Activated CD4-positive, alpha-beta memory T cell treated with anti-CD3 and anti-CD28 coated beads for 36 hours (primary cell): ENCODE measurements around the gene ADPGK. TPM values are rescaled to one million over a fixed set of nuclear protein-coding genes. Genes with fewer than 3 reads are reported as not detected.

Source experiments
- CTCF ChIA-PET: fragments of 350-600 bp; sonication (Branson Sonifier 250); formaldehyde crosslinking; loops from one replicate; lab custom pipeline; 2021; ENCODE audit warnings: antibody characterized with exemption, inconsistent platforms; lab: Charles Lee
- POLR2A ChIA-PET: fragments of 350-600 bp; sonication (Branson Sonifier 250); formaldehyde crosslinking; loops from one replicate; lab custom pipeline; 2021; ENCODE audit warnings: antibody characterized with exemption; lab: Charles Lee
- DNase-seq: peaks from one replicate; pipeline ENCODE4 v3.0.0-alpha.2; 2020
- H3K27ac Mint-ChIP-seq: one replicate; pipeline ENCODE4 v1.8.0; 2021; ENCODE audit warnings: mixed read lengths
- H3K27me3 Mint-ChIP-seq: one replicate; pipeline ENCODE4 v1.8.0; 2021; ENCODE audit warnings: mixed read lengths
- H3K36me3 Mint-ChIP-seq: one replicate; pipeline ENCODE4 v1.8.0; 2021; ENCODE audit warnings: mixed read lengths
- H3K4me1 Mint-ChIP-seq: one replicate; pipeline ENCODE4 v1.8.0; 2021; ENCODE audit warnings: low read depth, mixed read lengths
- H3K4me3 Mint-ChIP-seq: one replicate; pipeline ENCODE4 v1.8.0; 2021; ENCODE audit warnings: mild to moderate bottlenecking, mixed read lengths
- H3K9me3 Mint-ChIP-seq: one replicate; pipeline ENCODE4 v1.8.0; 2021; ENCODE audit warnings: mixed read lengths
- intact Hi-C: fragments of 100-400 bp; cut with micrococcal nuclease; formaldehyde crosslinking; loops from one replicate; pipeline ENCODE4 v1.15.1; 2023
- total RNA-seq, 2 experiments: library from RNA; stranded (reverse); gene quantifications; one replicate each; pipeline ENCODE4 v1.2.3, GENCODE V29; 2021

ADPGK gene
- total RNA-seq, 2 experiments from 2014 or later = 60.9 to 61.5 TPM

DNA sequence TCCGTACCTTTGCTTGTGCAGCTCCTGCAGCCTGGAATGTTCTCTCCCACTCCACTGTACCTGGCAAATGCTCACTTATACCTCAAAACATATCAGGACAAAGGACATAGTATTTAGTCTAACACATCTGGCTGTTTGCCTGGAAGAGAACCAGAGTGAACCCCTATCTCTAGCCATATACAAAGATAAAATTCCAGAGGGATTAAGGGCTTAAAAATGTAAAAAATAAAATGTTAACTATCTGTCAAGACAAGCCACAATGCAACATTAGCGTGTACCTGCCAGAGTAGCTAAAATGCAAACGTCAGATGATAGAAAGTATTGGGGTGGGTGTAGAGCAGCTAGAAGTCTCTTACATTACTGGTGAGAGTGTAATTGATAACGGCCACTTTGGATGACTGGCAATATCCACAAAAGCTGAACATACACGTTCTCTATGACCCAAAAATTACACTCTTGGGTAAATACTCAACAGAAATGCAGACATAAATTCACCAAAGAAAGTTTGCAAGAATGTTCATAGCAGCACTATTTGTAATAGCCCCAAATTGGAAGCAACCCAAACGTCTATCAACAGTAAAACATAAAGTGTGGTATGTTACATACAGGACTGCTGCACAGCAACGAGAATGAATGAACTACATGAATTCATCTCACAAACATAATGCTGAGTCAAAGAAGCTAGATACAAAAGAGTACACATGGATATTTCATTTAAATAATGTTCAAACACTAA, 18.2 kb upstream of the ADPGK start:
- CTCF ChIA-PET = no interaction called here
- POLR2A ChIA-PET = no interaction called here
- no peak for DNase-seq
- H3K4me3 Mint-ChIP-seq = no peak overlapping the region
- H3K4me1 Mint-ChIP-seq = no peaks in the 10 kb centered on the region
- no peak overlapping the region for H3K27ac Mint-ChIP-seq
- H3K27me3 Mint-ChIP-seq = peaks cover 21% of the 10 kb centered on the region
- H3K36me3 Mint-ChIP-seq = no peaks in the 10 kb centered on the region
- H3K9me3 Mint-ChIP-seq = no peaks in the 10 kb centered on the region
- intact Hi-C loops = no loop called here

GRCh38 chr15:72800833-72801481, 17.4 kb upstream of the ADPGK start:
- ChIA-PET CTCF (no interaction called here), POLR2A (no interaction called here)
- H3K4me1 Mint-ChIP-seq = peaks cover 5% of the 10 kb centered on the region
- H3K27ac Mint-ChIP-seq = no peak overlapping the region
- no peaks in the 10 kb centered on the region for H3K9me3 Mint-ChIP-seq
- no peak overlapping the region for H3K4me3 Mint-ChIP-seq
- intact Hi-C loops = no loop called here
- peaks cover 23% of the 10 kb centered on the region for H3K27me3 Mint-ChIP-seq
- no peak for DNase-seq
- no peaks in the 10 kb centered on the region for H3K36me3 Mint-ChIP-seq

- intact Hi-C loops = no loop called here
- H3K27me3 Mint-ChIP-seq = peaks cover 24% of the 10 kb centered on the region
Measured at GRCh38 chr15:72797834-72798233, 14.3 kb upstream of the ADPGK start.

DNA sequence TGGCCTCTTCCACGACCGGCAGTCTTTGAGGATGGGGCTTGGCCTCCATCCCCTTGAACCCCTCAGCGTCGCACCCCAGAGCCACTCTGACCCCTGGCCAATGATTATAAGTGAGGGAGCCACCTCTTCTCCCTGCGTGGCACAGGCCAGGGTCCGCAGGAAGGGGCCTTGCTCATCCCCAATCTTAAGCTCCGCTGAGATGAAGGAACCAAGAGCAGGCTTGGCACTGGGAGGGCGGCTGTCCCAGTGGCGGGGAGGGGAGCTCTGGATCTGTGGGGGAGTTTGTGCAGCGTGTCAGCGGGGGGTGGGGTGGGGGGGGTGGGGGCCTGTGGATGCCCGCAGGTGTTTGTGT, 13.8 kb upstream of the ADPGK start:
- ChIA-PET POLR2A (interaction anchor here (0.6 kb wide), 1 partner anchor 72 kb away, joined by 3 read pairs; no protein-coding TSS in a partner anchor), CTCF (interaction anchor here (0.8 to 5.6 kb wide), 4 partner anchors 12 to 284 kb away, joined by 3 to 41 read pairs (median 4); partner anchors contain the start of gene ADPGK)
- Mint-ChIP-seq H3K4me3 (peak overlapping the region; percentile 71), H3K27me3 (peaks cover 24% of the 10 kb centered on the region), H3K36me3 (no peaks in the 10 kb centered on the region), H3K9me3 (no peaks in the 10 kb centered on the region), H3K27ac (no peak overlapping the region), H3K4me1 (peaks cover 11% of the 10 kb centered on the region)
- intact Hi-C loops = no loop called here
- no peak for DNase-seq

More at GRCh38 chr15:72797834-72798233, 14.3 kb upstream of the ADPGK start:
- H3K36me3 Mint-ChIP-seq = no peaks in the 10 kb centered on the region
- H3K9me3 Mint-ChIP-seq = no peaks in the 10 kb centered on the region
- ChIA-PET CTCF (interaction anchor here (0.8 to 5.6 kb wide), 4 partner anchors 12 to 284 kb away, joined by 3 to 41 read pairs (median 4); partner anchors contain the start of gene ADPGK), POLR2A (interaction anchor here (0.6 kb wide), 1 partner anchor 71 kb away, joined by 3 read pairs; no protein-coding TSS in a partner anchor)
- no peak overlapping the region for H3K4me3 Mint-ChIP-seq
- DNase-seq = no peak
- H3K4me1 Mint-ChIP-seq = peaks cover 11% of the 10 kb centered on the region
- no peak overlapping the region for H3K27ac Mint-ChIP-seq

DNA sequence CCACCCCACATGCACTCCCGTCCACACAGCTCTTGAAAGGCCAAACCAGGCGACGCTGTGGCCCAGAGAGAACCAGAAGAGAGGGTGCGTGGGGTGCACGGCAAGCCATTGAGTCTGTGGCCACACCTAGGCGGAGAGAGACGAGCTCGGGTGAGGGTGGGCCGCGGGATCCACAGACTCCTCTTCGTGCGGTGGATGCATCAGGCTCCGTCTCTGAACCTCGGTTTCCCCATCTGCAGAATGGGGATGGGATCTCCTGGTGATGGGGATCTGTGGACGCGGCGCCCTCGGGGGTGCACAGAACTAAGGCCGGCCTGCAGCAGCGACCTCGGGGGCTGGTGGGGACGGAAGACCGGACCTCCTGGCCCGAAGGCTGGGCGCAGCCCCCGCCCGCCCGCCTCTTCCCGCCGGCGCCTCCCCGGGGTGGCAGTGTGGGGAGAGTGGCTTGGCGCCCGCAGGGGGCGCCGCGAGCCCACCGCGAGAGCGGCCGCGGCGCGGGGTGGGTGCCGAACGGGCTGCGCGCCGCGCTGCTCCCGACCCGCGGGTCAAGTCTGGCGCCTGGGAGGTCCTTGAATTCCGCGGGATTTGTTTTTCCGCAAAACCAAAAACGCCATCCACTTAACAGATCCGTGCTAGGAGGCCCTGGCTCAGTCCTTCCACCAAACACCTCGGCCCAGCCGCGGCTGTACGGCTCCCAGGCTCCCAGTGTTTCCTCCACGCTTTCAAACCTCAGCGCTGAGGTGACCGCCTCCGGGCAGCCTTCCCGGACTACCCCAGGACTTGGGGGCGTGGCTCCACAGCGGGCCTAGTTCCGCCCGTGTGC, 13.2 kb upstream of the ADPGK start:
- peaks cover 11% of the 10 kb centered on the region for H3K4me1 Mint-ChIP-seq
- no peak overlapping the region for H3K27ac Mint-ChIP-seq
- H3K9me3 Mint-ChIP-seq = no peaks in the 10 kb centered on the region
- intact Hi-C loops = loop anchor here (1.0 kb wide), 1 partner anchor 285 kb away; no protein-coding TSS in a partner anchor
- DNase-seq = peak; percentile 49
- POLR2A ChIA-PET = no interaction called here
- CTCF ChIA-PET = interaction anchor here (0.9 to 5.6 kb wide), 4 partner anchors 11 to 286 kb away, joined by 3 to 41 read pairs (median 4); partner anchors contain the start of gene ADPGK
- H3K4me3 Mint-ChIP-seq = peak overlapping the region; percentile 71
- peaks cover 20% of the 10 kb centered on the region for H3K27me3 Mint-ChIP-seq
- no peaks in the 10 kb centered on the region for H3K36me3 Mint-ChIP-seq

- CTCF ChIA-PET = interaction anchor here (1.0 to 5.6 kb wide), 3 partner anchors 11 to 286 kb away, joined by 3 to 41 read pairs (median 3); partner anchors contain the start of gene ADPGK
- peak overlapping the region; percentile 59 for H3K4me3 Mint-ChIP-seq
- no peaks in the 10 kb centered on the region for H3K9me3 Mint-ChIP-seq
- peaks cover 11% of the 10 kb centered on the region for H3K4me1 Mint-ChIP-seq
- no peaks in the 10 kb centered on the region for H3K36me3 Mint-ChIP-seq
- intact Hi-C loops = loop anchor here (1.0 kb wide), 1 partner anchor 285 kb away; no protein-coding TSS in a partner anchor
- H3K27ac Mint-ChIP-seq = no peak overlapping the region
- POLR2A ChIA-PET = no interaction called here
- DNase-seq = no peak
- H3K27me3 Mint-ChIP-seq = peaks cover 14% of the 10 kb centered on the region
Measured at GRCh38 chr15:72796210-72796514, 12.6 kb upstream of the ADPGK start.

DNA sequence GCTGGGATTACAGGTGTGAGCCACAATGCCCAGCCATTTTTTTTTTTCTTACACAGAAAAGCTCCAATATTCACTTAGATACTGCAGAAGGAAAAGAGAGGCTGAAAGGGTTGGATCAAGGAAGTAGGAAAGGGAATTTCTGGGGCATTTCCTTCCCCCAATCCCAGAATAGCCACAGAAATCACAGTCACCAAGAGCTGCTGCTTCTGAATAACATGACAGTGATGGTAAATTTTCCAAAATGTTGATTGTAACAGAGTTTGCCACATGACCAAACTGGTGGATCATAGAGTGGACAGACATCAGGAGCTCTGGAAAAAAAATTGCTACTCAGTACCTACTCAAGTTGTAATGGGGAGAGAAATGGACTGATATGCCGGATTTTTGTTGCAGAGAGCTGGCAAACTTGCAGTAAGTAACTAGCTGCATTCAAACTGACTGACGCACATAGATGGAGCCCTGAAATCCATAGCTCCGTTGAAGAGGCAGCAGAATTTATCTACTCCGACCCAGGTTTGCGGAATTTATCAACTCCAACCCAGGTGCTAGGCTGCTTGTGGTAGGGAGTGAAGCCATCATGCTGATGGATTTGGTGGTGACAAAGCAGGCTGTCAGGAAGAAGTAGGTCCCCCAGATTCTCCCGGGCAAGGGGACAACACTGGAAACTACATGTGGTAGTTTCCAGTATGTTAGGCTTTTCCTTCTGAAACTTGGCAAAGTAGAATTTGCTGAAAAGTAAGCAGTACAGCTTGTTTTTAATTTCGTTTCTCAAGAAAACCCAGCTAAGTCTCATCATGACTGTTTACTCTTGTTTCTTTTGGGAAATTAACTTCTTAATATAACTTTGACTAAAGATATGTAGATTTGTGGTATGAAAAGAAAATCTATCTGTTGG, 10.5 kb upstream of the ADPGK start:
- Mint-ChIP-seq H3K27ac (no peak overlapping the region), H3K4me1 (peaks cover 11% of the 10 kb centered on the region), H3K27me3 (peaks cover 3% of the 10 kb centered on the region), H3K36me3 (no peaks in the 10 kb centered on the region), H3K4me3 (no peak overlapping the region), H3K9me3 (no peaks in the 10 kb centered on the region)
- ChIA-PET CTCF (interaction anchor here (1.1 to 5.6 kb wide), 5 partner anchors 9 to 472 kb away, joined by 3 to 41 read pairs (median 5); partner anchors contain the start of gene ADPGK), POLR2A (interaction anchor here (2.9 kb wide), 1 partner anchor 9 kb away, joined by 11 read pairs; no protein-coding TSS in a partner anchor)
- intact Hi-C loops = no loop called here
- no peak for DNase-seq

DNA sequence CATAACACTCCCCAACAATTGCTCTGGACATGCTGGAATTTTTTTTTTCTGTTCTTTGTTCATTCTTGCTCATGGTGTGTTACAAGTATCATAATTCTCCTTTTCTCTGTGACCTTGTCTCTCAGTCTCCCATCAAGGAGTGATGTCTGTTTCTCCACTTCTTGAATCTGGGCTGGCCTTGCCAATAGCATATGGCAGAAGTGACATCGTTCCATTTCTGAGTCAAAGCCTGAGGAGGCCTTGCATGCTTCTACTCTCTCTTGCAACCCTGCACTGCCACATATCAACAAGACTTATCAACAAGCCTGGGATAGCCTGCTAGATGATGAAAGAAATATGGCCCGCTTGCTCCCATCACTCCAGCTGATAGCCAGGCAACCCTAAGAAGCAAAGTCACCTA, 8.9 kb upstream of the ADPGK start:
- H3K36me3 Mint-ChIP-seq = no peaks in the 10 kb centered on the region
- no peak for DNase-seq
- H3K27ac Mint-ChIP-seq = no peak overlapping the region
- H3K4me1 Mint-ChIP-seq = peaks cover 12% of the 10 kb centered on the region
- POLR2A ChIA-PET = no interaction called here
- H3K4me3 Mint-ChIP-seq = no peak overlapping the region
- no peaks in the 10 kb centered on the region for H3K9me3 Mint-ChIP-seq
- CTCF ChIA-PET = interaction anchor here (0.5 to 5.6 kb wide), 2 partner anchors 7 to 1115 kb away, joined by 3 to 41 read pairs; partner anchors contain the start of gene ADPGK
- intact Hi-C loops = no loop called here
- peaks cover 3% of the 10 kb centered on the region for H3K27me3 Mint-ChIP-seq

DNA sequence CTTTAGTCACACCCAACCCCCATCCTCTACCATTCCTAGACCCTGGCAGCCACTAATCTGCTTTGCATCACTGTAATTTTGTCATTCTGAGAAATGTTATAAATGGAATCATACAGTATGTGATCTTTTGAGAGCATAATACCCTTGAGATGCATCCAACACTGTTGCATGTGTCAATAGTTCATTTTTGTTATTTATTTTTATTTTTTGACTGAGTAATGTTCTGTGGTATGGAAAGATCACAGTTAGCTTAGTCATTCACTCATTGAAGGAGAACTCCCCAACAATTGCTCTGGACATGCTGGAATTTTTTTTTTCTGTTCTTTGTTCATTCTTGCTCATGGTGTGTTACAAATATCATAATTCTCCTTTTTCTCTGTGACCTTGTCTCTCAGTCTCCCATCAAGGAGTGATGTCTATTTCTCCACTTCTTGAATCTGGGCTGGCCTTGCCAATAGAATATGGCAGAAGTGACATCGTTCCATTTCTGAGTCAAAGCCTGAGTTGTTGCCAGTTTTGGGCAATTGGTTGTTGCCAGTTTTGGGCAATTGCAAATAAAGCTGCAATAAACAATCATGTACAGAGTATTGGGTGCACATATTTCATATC, 6.8 kb upstream of the ADPGK start:
- Mint-ChIP-seq H3K27ac (no peak overlapping the region), H3K4me3 (no peak overlapping the region), H3K4me1 (peaks cover 26% of the 10 kb centered on the region), H3K9me3 (no peaks in the 10 kb centered on the region), H3K27me3 (peaks cover 1% of the 10 kb centered on the region), H3K36me3 (no peaks in the 10 kb centered on the region)
- POLR2A ChIA-PET = no interaction called here
- intact Hi-C loops = no loop called here
- DNase-seq = no peak
- CTCF ChIA-PET = no interaction called here

GRCh38 chr15:72787526-72787925, 4.0 kb upstream of the ADPGK start:
- Mint-ChIP-seq H3K27me3 (no peaks in the 10 kb centered on the region), H3K9me3 (no peaks in the 10 kb centered on the region), H3K4me3 (no peak overlapping the region), H3K4me1 (peaks cover 33% of the 10 kb centered on the region), H3K27ac (no peak overlapping the region), H3K36me3 (peaks cover 4% of the 10 kb centered on the region)
- CTCF ChIA-PET = interaction anchor here (4.4 kb wide), 1 partner anchor 8 kb away, joined by 41 read pairs; no protein-coding TSS in a partner anchor
- POLR2A ChIA-PET = no interaction called here
- no peak for DNase-seq
- intact Hi-C loops = loop anchor here (10.0 kb wide), 3 partner anchors 457 to 907 kb away; partner anchors contain the start of gene PKM
